Measurements from ENCODE around the gene ATP6V1B1.
"Not testable (repeated sequence)": the region's sequence is repeated elsewhere in the genome, so short reads cannot be mapped to it uniquely, and the experiment has no call there.

The ATP6V1B1 gene

GRCh38 chr2:71006955-71007799 is 71.5 kb downstream of the ATP6V1B1 start:
- DNase-seq (ENCODE audit: low read depth) = no peak
- TF ChIP-seq CTCF (IDR thresholded peaks at IDR 0.05; ENCODE audit: low read length, missing control alignments) = no peak
- no peak overlapping the region for H3K4me3 ChIP-seq (replicated peaks; ENCODE audit: low read depth, low read length)

- no peak for DNase-seq (ENCODE audit: low read depth)
- no peak for TF ChIP-seq CTCF (IDR thresholded peaks at IDR 0.05; ENCODE audit: low read length, missing control alignments)
- H3K4me3 ChIP-seq (replicated peaks; ENCODE audit: low read depth, low read length) = no peak overlapping the region
Observed at GRCh38 chr2:71008342-71008741, 72.6 kb downstream of the ATP6V1B1 start.

- not testable (repeated sequence) for H3K4me3 ChIP-seq (replicated peaks; ENCODE audit: low read depth, low read length); DNase-seq (ENCODE audit: low read depth)
Observed at GRCh38 chr2:71011786-71012185, 76.1 kb downstream of the ATP6V1B1 start.
